SK-N-MC (cell line): ENCODE measurements around the gene ATXN7L2.

Experiments
- EZH2 ChIP-seq: fragments of 200-600 bp; sonication (generic); IDR thresholded peaks from one replicate; pipeline ENCODE4 v1.6.1; 2017; ENCODE audit warnings: antibody characterized with exemption
- POLR2AphosphoS5 ChIP-seq: IDR thresholded peaks from 2 replicates; pipeline ENCODE4 v1.6.1; 2012; ENCODE audit warnings: mild to moderate bottlenecking, low read depth, low read length, borderline replicate concordance

- no peak for TF ChIP-seq POLR2AphosphoS5
- TF ChIP-seq EZH2, result no peak
These were observed 3.8 kb upstream of the ATXN7L2 start for GRCh38 chr1:109479901-109480300.
